ENCODE data around the gene CDH8. TPM values are rescaled to one million over a fixed set of nuclear protein-coding genes. Genes with fewer than 3 reads are reported as not detected.

Gene CDH8
- total RNA-seq, 1 experiment from 2014 or later: 1.7 TPM

GRCh38 chr16:61900482-61900881 lies 135.8 kb downstream of the CDH8 start:
- no peaks in the 10 kb centered on the region for H3K27me3 ChIP-seq (replicated peaks; ENCODE audit: control insufficient read depth, insufficient read depth, low read length)
- BruUV-seq (replicated peaks): no TSS peak
- no peak for DNase-seq
- Mint-ChIP-seq H3K27me3 (ENCODE audit: insufficient read depth, unreplicated experiment) (no peaks in the 10 kb centered on the region), H3K27ac (ENCODE audit: unreplicated experiment) (no peak overlapping the region), H3K4me3 (ENCODE audit: unreplicated experiment) (no peak overlapping the region), H3K36me3 (ENCODE audit: insufficient read depth, unreplicated experiment) (no peaks in the 10 kb centered on the region), H3K9me3 (ENCODE audit: unreplicated experiment) (peaks cover 5% of the 10 kb centered on the region), H3K4me1 (ENCODE audit: low read depth, unreplicated experiment) (no peaks in the 10 kb centered on the region)
- ChIA-PET CTCF (no interaction called here), POLR2A (no interaction called here)
- no peak overlapping the region for H3K4me3 ChIP-seq (ENCODE audit: low read depth, low read length)
- H3K4me1 ChIP-seq: no peaks in the 10 kb centered on the region
- intact Hi-C loops (cut with micrococcal nuclease; ENCODE audit: unreplicated experiment): no loop called here
- TF ChIP-seq CTCF (IDR thresholded peaks at IDR 0.05; ENCODE audit: insufficient read depth in 1 of 2, low read depth in 1 of 2, low read length in 1 of 2, severe bottlenecking in 1 of 2, unreplicated experiment in 1 of 2): no peak
- H3K36me3 ChIP-seq (ENCODE audit: control insufficient read depth, insufficient read depth, low read length): no peaks in the 10 kb centered on the region
- H3K9me3 ChIP-seq: no peaks in the 10 kb centered on the region

- intact Hi-C loops (cut with micrococcal nuclease; ENCODE audit: unreplicated experiment): no loop called here
- H3K4me3 Mint-ChIP-seq (ENCODE audit: unreplicated experiment): no peak overlapping the region
- no peaks in the 10 kb centered on the region for H3K36me3 Mint-ChIP-seq (ENCODE audit: insufficient read depth, unreplicated experiment)
- TF ChIP-seq CTCF (IDR thresholded peaks at IDR 0.05; ENCODE audit: insufficient read depth in 1 of 2, low read depth in 1 of 2, low read length in 1 of 2, severe bottlenecking in 1 of 2, unreplicated experiment in 1 of 2): no peak
- H3K4me3 ChIP-seq (ENCODE audit: low read depth, low read length): no peak overlapping the region
- no peaks in the 10 kb centered on the region for H3K9me3 Mint-ChIP-seq (ENCODE audit: unreplicated experiment)
- H3K36me3 ChIP-seq (ENCODE audit: control insufficient read depth, insufficient read depth, low read length): no peaks in the 10 kb centered on the region
- no peaks in the 10 kb centered on the region for H3K27me3 ChIP-seq (replicated peaks; ENCODE audit: control insufficient read depth, insufficient read depth, low read length)
- H3K27ac Mint-ChIP-seq (ENCODE audit: unreplicated experiment): no peak overlapping the region
- no peaks in the 10 kb centered on the region for H3K9me3 ChIP-seq
- BruUV-seq (replicated peaks): no TSS peak
- H3K27me3 Mint-ChIP-seq (ENCODE audit: insufficient read depth, unreplicated experiment): no peaks in the 10 kb centered on the region
- CTCF ChIA-PET: no interaction called here
- POLR2A ChIA-PET: no interaction called here
- no peak for DNase-seq
- H3K4me1 ChIP-seq: no peaks in the 10 kb centered on the region
- no peaks in the 10 kb centered on the region for H3K4me1 Mint-ChIP-seq (ENCODE audit: low read depth, unreplicated experiment)
These were observed 138.6 kb downstream of the CDH8 start for GRCh38 chr16:61897657-61898056.

- Histone ChIP-seq H3K4me3 (ENCODE audit: low read depth, low read length) (no peak overlapping the region), H3K4me1 (peaks cover 7% of the 10 kb centered on the region), H3K27me3 (replicated peaks; ENCODE audit: control insufficient read depth, insufficient read depth, low read length) (no peaks in the 10 kb centered on the region), H3K9me3 (no peaks in the 10 kb centered on the region), H3K36me3 (ENCODE audit: control insufficient read depth, insufficient read depth, low read length) (no peaks in the 10 kb centered on the region)
- peaks cover 6% of the 10 kb centered on the region for H3K4me1 Mint-ChIP-seq (ENCODE audit: low read depth, unreplicated experiment)
- intact Hi-C loops (cut with micrococcal nuclease; ENCODE audit: unreplicated experiment): no loop called here
- ChIA-PET POLR2A (no interaction called here), CTCF (no interaction called here)
- peaks cover 9% of the 10 kb centered on the region for H3K9me3 Mint-ChIP-seq (ENCODE audit: unreplicated experiment)
- no TSS peak for BruUV-seq (replicated peaks)
- H3K36me3 Mint-ChIP-seq (ENCODE audit: insufficient read depth, unreplicated experiment): no peaks in the 10 kb centered on the region
- H3K4me3 Mint-ChIP-seq (ENCODE audit: unreplicated experiment): no peak overlapping the region
- H3K27me3 Mint-ChIP-seq (ENCODE audit: insufficient read depth, unreplicated experiment): no peaks in the 10 kb centered on the region
- DNase-seq: no peak
- TF ChIP-seq CTCF (IDR thresholded peaks at IDR 0.05; ENCODE audit: insufficient read depth in 1 of 2, low read depth in 1 of 2, low read length in 1 of 2, severe bottlenecking in 1 of 2, unreplicated experiment in 1 of 2): no peak
- H3K27ac Mint-ChIP-seq (ENCODE audit: unreplicated experiment): no peak overlapping the region
These were observed 143.7 kb downstream of the CDH8 start for GRCh38 chr16:61892531-61892930.

All from Caco-2 (cell line).